Raji (cell line): ENCODE data around the gene SOX13.

ENCODE experiments used
- POLR2A ChIP-seq: IDR thresholded peaks from 2 replicates; pipeline ENCODE4 v1.6.1; 2011; ENCODE audit warnings: low read depth, low read length, control low read depth; ENCODE audit not compliant: insufficient read depth

Gene SOX13

DNA sequence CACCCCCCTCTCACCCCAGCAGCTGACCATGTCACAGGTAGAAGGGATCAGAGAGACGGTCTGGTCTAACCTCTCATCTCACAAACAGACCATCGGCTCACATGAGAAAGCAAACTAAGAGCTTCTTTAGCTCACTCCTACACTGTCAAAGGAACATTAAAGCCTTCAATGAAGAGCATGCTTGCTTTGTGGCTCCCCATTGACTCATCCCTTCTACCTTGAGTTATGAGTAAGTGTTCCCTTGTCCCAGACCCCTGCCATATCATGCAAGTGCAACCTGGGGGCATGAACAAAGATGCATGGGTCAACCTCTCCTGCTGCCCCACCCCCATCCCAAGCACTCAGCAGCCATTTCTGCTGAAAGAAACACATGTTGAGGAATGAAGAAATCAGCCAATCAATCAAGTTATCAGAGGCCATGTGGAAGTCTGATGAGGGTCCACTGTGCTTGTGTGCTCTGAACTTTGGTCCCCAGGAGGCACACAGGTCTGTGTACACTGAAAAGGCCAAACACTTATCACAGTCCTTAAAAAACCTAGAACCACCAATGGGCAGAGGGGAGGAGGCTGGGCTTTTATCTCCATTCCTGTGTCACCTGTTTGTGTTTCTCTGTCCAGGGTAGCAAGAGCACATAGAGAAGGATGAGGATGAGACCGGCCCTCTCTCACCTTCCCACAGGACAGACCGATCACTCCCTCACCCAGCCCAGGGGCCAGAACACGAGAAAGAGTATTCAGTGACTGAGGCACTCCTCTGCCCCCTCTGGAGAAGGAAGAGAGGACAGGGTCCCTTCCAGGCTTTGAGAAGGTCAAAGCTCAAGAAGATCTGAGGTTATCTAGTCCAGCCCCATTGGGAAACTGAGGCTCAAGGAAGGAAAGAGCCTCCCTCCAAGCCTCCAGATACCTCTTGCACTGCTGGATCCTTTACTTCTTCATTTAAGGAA, 69.4 kb downstream of the SOX13 start:
- TF ChIP-seq POLR2A, result no peak

DNA sequence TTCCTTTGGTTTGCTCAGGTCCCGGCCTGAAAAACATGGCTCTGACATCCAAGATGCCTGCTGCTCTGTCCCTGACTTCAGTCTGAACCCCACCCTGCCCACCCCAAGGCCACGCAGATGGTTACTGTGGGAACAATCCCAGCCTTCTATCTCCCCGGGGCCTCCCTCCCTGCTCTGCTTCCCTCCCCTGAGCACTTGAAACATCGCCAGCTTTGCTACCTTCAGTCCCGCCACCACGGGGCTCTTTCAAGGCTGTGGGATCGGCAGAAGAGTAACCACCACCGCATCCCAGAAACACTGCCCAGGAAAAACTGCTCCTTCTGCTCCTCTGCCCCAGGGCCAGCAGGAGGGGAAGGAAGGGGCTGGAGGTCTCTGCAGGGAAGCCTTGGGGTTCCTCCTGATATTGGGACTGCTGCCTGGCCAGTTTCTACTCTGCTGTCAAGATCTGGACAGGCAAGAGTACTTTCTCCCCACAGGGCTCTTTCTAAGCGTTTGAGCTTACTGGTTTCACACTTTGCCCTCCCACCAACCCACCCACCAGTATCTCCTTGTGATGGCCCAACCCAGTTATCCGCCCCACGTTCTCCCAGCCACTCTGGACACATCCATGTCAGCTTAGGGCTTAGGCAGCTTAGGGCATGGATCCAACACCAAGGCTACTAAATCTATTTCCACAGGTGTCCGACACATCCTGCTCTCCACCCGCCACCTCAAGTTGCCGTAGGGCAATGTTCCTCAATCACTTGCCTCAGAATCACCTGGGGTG, 70.5 kb downstream of the SOX13 start:
- no peak for TF ChIP-seq POLR2A

DNA sequence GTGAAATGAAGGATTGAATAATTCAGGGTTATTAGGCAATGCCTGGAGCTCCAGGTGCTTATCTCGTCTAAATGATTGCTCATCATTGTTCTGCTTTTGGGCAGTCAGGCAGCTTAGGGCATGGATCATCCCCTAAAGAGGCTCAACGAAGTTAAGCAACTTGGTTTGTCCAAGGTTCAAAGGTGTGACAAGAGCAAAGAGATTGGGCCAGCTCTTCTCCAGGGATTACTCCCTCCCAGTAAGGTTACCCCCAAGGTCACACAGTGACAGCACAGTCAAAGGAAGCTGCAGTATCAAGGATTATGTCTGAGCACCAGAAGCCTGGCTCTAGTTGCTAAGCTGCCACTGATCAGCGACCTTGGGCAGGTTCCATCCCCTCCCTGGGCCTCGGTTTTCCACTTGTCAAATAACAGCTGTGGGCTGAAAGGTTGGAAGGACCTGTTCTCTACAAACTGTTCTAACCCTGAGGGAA, 72.2 kb downstream of the SOX13 start:
- no peak for TF ChIP-seq POLR2A

DNA sequence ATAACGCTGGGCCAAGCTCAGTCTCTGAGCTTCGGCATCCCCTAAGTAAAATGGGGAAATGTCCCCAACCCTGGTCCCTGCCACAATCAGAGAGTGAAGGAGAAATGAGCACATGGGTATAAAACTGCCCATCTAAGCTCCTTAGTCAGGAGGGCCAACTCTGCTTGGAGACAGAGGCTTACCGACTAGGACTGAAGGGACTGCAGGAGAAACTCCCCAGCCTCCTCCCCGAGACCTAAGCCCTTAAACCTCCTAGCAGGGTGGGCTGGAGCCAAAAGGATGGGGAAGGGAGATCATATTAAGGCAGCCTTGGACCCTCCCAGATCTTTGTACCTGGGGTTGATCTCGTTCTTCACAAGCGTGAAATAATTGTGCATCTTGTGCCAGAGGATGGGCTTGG, 73.4 kb downstream of the SOX13 start:
- no peak for TF ChIP-seq POLR2A

DNA sequence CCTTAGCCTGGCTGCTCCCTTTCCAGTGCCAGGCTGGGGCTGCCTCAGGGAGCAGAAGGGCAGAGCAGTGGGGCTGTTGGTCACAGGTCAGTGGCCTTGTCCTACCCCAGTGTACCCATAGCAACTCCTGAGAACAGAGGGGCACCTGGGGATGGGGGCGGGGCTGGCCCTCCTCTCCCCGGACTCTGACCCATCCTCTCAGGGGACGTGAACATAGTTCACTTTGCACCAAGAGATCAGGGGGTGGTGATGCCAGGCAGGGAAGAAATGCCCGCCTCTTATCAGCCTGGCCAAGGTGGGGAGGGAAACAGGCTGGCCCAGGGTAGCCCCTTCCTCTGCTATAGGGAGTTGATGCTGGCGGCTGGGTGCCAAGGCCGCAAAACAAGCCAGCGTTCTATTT, 74.0 kb downstream of the SOX13 start:
- no peak for TF ChIP-seq POLR2A

DNA sequence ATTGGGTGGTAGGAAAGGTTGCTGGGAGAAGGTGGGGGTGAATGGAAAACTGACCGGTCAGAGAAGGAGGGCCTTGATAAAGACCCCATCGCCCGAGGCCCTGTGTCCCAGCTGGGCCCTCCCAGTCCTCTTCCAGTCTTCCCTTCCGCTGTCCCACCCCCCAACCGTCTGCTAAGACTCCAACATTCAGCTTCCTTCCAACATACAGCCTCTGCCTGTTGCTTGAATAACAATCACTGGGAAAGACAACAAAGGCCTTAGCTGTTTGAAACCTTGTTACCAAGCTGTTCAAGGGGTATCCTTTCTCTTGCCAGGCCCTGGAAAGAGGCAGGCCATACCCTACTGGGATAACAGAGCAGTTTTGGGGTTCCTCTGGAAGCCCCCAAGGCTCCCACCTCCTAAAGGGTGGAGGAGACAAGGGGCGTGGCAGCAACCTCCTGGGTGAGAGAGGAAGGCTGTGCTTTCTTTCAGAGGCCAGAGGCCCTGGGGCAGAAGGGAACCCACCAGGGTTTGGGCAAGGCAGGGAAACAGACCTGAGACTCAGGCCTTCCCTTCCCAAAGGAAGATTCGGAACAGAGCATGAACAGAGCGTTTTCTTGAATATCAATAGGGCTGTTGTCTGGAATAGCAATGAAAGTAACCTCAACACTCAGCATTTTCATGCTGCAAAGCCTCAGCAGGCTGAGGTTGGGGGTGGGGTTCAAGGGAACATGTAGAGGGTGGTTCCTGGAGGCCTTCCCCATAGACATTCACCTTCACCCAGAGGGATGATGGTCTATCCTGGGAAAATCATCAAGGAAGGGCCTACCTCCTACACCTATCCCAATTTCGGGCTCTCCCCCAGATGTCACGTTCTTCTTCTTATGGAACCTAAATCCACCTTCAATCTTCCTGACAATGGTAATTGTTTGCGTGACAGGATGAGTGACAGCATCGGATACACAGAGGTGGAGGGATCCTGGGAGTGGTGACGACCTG, 74.8 kb downstream of the SOX13 start:
- TF ChIP-seq POLR2A, result no peak

DNA sequence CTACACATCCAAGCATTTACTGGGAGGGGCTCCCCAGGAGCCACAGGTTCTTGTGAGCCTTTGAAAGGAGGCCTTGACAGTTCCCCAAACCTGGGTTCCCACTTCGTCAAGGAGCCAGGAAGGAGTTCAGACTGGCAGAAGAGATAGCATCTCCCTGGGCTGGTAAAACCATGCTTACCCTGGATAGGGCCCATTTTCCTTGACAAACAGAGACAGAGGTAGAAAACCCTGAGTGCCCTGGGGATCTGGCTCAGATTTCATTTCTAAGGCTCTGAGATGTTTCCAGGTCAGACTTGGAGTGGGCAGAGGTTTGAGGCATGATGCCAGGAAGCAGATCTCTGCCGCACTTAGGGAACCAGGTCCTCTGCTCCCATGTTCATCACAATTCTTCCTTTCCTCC, 76.2 kb downstream of the SOX13 start:
- no peak for TF ChIP-seq POLR2A

DNA sequence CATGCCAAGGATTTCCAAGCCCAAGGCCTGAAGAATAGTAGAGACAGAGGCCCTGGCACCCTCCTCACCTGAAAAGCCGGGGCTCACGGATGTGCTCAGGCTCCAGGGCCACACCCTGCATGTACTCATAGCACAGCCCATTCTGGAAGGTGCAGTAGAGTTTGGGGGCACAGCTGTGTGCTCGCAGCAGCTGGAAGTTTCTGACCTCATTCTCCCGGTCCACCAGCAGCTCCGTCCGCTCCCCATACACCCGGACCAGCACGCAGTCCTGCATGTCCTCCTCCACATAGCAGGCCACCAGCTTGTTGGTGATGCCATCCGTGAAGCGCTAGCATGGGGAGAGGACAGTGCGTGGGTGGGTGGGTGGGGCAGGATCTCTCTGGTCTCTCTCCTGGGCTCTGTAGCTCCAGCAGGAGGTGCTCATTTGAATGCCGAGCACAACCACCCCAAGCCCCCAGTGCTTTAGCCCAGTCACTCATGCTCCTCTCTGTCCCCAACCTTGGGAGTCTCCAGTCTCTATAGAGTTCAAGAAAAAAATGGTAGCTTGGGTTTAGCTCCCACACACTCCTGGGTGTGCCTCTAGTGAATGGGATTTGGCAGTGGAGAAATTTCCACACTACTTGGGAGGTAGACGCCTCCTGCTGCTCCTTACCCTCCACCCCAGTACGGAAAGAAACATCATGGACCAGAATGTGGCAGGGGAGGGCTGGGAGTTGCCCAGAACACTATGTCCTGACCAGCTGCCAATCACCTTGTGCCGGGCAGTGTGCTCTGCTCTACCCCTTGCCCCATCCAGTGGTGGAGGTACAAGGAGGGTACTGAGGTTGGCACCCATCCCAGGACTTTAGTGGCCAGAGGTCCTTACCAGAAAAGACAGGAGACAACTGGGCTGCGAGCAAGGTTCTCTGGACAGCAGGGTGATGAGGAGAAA, 77.0 kb downstream of the SOX13 start:
- TF ChIP-seq POLR2A, result no peak

DNA sequence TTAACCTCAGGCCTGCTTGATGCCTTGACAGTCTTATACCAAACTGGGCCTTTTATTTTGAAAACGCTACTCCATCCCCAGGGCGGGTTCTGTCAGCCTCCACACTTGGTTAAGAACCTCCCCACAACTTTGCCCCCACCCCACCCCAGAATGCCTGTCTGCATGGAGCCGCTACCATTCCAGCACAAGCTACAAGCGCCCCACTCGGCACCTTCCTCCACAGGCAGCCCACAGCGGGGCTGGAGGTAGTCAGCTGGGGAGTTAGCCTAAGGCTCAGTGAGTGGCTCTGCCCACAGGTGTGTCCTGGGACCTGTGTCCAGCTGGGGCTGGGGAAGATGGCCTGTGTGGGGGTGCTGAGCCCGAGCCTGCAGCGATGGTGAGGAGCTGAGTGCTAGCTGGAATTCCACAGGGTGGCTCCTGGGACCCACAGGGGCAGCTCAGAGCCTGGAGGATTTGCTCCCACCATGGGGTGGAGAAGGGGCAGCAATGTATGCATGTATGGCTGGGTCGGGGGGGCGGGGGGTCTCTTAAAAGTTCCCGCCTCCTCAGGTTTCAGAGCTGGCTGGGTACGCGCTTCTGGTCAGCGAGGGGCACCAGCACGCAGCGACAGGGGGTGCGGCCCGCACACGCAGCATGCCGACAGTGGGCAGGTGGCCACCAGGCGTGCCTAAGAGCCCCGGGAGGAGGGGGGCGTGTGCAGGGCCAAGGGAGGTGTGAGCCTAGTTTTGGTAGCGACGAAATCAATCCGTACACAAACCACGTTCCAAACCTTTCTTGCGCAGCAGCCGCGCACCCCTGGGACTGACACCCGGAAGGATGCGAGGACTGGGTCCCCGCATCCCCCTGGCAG, 78.0 kb downstream of the SOX13 start:
- no peak for TF ChIP-seq POLR2A

DNA sequence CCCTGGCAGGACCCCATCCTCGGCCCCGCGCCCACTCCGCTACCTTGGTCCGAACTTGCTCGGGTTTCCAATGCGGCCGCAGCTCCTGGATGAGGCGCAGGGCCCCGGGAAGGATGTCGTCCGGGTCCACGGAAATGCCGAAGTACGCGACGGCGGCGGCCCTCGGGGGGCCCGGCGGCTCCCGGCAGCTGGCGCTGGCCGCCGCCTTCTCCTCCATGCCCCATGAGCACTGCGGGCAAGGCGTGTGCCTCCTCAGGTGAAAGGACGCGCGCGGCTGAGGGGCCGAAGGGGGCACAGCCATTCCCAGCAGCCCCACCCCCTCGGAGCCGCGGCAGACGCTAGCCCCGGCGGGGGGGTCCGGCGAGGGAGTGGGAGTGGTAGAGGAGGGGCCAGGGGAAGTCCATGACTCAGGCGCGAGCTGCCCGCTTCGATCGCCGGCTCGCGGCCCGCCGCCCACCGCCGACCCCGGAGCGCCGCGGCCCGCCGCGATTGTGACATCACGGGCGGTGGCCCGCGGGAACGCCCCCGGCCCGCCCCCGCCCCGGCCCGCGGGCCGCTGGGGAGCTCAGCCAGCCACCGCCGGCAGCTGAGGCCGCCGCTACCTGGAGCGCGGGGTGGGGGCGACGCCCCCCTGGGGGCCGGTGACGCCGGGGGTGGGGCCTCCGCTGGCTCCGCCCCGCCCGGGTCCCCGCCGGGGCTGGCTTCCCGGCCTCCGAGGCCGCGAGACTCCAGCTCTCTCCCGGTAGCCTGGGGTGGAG, 78.8 kb downstream of the SOX13 start, which contains the start of gene ETNK2:
ETNK2 (minus strand) TSS at position 493 of the 758 bp plus-strand sequence; CDS start at position 301, 192 bp downstream.
- no peak for TF ChIP-seq POLR2A

DNA sequence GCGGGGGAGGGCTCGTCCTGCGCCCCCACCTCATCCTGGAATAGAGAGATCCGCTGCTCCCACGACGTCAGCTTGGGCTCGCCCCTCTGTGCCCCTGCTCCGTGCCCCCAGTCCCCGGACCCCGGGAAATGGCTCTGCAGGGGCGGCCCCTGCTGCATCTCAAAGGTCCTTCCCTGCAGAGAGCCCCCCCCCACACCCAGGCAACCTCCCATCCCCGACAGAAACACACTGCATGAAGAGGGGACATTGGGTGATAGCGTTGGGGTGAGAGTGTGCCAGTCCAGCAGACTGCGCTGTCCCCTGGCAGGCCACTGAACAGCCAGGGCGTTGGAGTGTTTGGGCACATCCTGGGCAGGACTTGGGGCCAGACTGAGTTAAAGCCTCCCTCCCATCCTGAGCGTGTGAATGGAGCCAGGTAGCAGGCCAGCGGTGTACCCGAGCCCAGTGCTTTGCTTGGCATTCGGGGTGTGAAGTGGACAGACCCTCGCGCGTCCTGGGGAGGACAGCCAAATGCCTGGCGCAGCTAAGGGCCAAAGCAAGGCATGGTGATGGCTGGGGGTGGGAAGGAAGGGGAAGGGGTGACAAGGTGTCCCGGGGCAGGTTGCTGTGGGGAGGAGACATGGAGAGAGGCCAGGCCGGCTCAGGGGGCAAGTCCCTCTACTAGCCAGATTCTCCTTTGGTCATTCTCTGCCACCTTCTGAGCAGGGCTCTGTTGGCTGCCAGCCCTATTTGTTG, 79.6 kb downstream of the SOX13 start:
- TF ChIP-seq POLR2A, result no peak
